Sigmoid colon (tissue), 4 donors: ENCODE data around the gene SPPL3.

ENCODE experiments used
- CTCF ChIP-seq, 4 experiments: fragments of 450-650 bp in 3 of 4; fragments of 200-600 bp in 1 of 4; IDR thresholded peaks; one replicate each; pipeline ENCODE4 v1.5.1; 2016 to 2019; ENCODE audit warnings: antibody characterized with exemption in 4 of 4, mild to moderate bottlenecking in 3 of 4, moderate library complexity in 2 of 4
- POLR2A ChIP-seq, 2 donors: fragments of 450-650 bp; IDR thresholded peaks; one replicate each; pipeline ENCODE4 v1.6.1; 2016; ENCODE audit warnings: antibody characterized with exemption in 2 of 2, mild to moderate bottlenecking in 2 of 2, moderate library complexity in 2 of 2
- POLR2AphosphoS5 ChIP-seq, 4 donors: sonication (generic); formaldehyde crosslinking; IDR thresholded peaks; one replicate each; pipeline ENCODE4 v1.6.1; 2017; ENCODE audit warnings: antibody characterized with exemption in 4 of 4

GRCh38 chr12:120804428-120804827 is 99.7 kb downstream of the SPPL3 start:
- TF ChIP-seq POLR2AphosphoS5 (IDR thresholded peaks at IDR 0.05) (no peak), CTCF (IDR thresholded peaks at IDR 0.05) (no peak), POLR2A (IDR thresholded peaks at IDR 0.05) (no peak)
